ENCODE results near the gene TMCC3. TPM values are rescaled to one million over a fixed set of nuclear protein-coding genes. Genes with fewer than 3 reads are reported as not detected.

TMCC3 gene
- total RNA-seq, 1 experiment from 2014 or later: 2.2 TPM

DNA sequence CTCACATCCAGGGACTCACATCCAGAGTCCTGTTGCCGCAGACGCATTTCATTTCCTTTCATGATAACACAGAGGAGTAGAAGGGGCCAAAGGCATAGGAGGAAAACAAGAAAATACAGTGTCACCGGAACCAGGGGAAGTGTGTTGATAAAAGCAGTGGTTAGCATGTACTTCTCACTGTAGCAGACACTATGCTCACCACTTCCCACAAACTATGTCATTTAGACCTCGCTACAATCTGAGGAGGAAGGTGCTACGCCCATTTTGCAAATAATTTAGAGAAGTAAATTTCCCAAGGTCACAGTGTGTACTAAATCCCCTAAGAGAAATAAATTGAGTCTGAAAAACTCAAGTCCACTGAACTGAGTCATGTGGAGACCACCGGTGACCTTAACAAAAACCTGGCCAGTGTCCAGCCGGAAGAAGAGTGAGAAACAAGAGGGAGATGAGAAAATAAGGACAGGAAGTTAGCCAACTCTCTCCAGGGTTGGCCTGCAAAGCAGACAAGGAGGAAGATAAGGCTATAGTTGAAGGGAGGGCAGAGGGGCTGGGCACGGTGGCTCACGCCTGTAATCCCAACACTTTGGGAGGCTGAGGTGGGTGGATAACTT, 25.8 kb upstream of the TMCC3 start (continued):
- TF ChIP-seq SMAD3 (CRISPR knock-in tag; IDR thresholded peaks at IDR 0.05; ENCODE audit: borderline replicate concordance) (no peak), TEAD4 (CRISPR knock-in tag; IDR thresholded peaks at IDR 0.05) (no peak), ZNF425 (CRISPR knock-in tag; conservative IDR thresholded peaks at IDR 0.05) (no peak)
- TF ChIP-seq, protein P1, sequence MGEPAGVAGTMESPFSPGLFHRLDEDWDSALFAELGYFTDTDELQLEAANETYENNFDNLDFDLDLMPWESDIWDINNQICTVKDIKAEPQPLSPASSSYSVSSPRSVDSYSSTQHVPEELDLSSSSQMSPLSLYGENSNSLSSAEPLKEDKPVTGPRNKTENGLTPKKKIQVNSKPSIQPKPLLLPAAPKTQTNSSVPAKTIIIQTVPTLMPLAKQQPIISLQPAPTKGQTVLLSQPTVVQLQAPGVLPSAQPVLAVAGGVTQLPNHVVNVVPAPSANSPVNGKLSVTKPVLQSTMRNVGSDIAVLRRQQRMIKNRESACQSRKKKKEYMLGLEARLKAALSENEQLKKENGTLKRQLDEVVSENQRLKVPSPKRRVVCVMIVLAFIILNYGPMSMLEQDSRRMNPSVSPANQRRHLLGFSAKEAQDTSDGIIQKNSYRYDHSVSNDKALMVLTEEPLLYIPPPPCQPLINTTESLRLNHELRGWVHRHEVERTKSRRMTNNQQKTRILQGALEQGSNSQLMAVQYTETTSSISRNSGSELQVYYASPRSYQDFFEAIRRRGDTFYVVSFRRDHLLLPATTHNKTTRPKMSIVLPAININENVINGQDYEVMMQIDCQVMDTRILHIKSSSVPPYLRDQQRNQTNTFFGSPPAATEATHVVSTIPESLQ (CRISPR knock-in tag; IDR thresholded peaks at IDR 0.05): no peak

- Mint-ChIP-seq H3K36me3 (peaks cover under 1% of the 10 kb centered on the region; the same call in 1 of the 2 replicates), H3K4me3 (no peak overlapping the region), H3K9me3 (no peaks in the 10 kb centered on the region), H3K27ac (no peak overlapping the region), H3K27me3 (ENCODE audit: low read depth) (no peaks in the 10 kb centered on the region), H3K4me1 (peaks cover 46% of the 10 kb centered on the region)
- POLR2A ChIA-PET: no interaction called here
- ATAC-seq (no peak), DNase-seq (ENCODE audit: low spot score) (no peak)
- TF ChIP-seq KAT7 (CRISPR knock-in tag; IDR thresholded peaks at IDR 0.05; ENCODE audit: borderline replicate concordance): no peak
- TF ChIP-seq, protein P2, sequence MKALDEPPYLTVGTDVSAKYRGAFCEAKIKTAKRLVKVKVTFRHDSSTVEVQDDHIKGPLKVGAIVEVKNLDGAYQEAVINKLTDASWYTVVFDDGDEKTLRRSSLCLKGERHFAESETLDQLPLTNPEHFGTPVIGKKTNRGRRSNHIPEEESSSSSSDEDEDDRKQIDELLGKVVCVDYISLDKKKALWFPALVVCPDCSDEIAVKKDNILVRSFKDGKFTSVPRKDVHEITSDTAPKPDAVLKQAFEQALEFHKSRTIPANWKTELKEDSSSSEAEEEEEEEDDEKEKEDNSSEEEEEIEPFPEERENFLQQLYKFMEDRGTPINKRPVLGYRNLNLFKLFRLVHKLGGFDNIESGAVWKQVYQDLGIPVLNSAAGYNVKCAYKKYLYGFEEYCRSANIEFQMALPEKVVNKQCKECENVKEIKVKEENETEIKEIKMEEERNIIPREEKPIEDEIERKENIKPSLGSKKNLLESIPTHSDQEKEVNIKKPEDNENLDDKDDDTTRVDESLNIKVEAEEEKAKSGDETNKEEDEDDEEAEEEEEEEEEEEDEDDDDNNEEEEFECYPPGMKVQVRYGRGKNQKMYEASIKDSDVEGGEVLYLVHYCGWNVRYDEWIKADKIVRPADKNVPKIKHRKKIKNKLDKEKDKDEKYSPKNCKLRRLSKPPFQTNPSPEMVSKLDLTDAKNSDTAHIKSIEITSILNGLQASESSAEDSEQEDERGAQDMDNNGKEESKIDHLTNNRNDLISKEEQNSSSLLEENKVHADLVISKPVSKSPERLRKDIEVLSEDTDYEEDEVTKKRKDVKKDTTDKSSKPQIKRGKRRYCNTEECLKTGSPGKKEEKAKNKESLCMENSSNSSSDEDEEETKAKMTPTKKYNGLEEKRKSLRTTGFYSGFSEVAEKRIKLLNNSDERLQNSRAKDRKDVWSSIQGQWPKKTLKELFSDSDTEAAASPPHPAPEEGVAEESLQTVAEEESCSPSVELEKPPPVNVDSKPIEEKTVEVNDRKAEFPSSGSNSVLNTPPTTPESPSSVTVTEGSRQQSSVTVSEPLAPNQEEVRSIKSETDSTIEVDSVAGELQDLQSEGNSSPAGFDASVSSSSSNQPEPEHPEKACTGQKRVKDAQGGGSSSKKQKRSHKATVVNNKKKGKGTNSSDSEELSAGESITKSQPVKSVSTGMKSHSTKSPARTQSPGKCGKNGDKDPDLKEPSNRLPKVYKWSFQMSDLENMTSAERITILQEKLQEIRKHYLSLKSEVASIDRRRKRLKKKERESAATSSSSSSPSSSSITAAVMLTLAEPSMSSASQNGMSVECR (CRISPR knock-in tag; IDR thresholded peaks at IDR 0.05; ENCODE audit: borderline replicate concordance): no peak
- TF ChIP-seq FOXJ3 (CRISPR knock-in tag; IDR thresholded peaks at IDR 0.05; ENCODE audit: borderline replicate concordance): no peak
- TF ChIP-seq ESRRA (CRISPR knock-in tag; IDR thresholded peaks at IDR 0.05; ENCODE audit: borderline replicate concordance): no peak
- TF ChIP-seq STAT6 (CRISPR knock-in tag; conservative IDR thresholded peaks at IDR 0.05; ENCODE audit: low read depth): no peak
- no peak for TF ChIP-seq NFATC4 (CRISPR knock-in tag; IDR thresholded peaks at IDR 0.05)
- no peak for TF ChIP-seq ZNF396 (CRISPR knock-in tag; IDR thresholded peaks at IDR 0.05; ENCODE audit: borderline replicate concordance)
- TF ChIP-seq FOXP1 (CRISPR knock-in tag; IDR thresholded peaks at IDR 0.05; ENCODE audit: borderline replicate concordance): no peak
- no peak for TF ChIP-seq CREM (CRISPR knock-in tag; IDR thresholded peaks at IDR 0.05)
- TF ChIP-seq, protein P3, sequence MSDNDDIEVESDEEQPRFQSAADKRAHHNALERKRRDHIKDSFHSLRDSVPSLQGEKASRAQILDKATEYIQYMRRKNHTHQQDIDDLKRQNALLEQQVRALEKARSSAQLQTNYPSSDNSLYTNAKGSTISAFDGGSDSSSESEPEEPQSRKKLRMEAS (CRISPR knock-in tag; IDR thresholded peaks at IDR 0.05): no peak
- CTCF ChIA-PET: interaction anchor here (0.7 kb wide), 1 partner anchor 66 kb away, joined by 3 read pairs; no protein-coding TSS in a partner anchor
Observed at GRCh38 chr12:94674835-94675234, 24.5 kb upstream of the TMCC3 start.
